Osteocyte (in vitro differentiated cells): ENCODE data around the gene USP7. TPM values are rescaled to one million over a fixed set of nuclear protein-coding genes. Genes with fewer than 3 reads are reported as not detected.

Source experiments
- DNase-seq: peaks from one replicate; pipeline ENCODE4 v3.0.0; 2021; ENCODE audit warnings: mixed read lengths; ENCODE audit not compliant: unreplicated experiment; ENCODE audit errors: extremely low spot score
- H3K27ac Mint-ChIP-seq: one replicate; pipeline ENCODE4 v1.8.0; 2021; ENCODE audit warnings: mild to moderate bottlenecking, mixed read lengths; ENCODE audit not compliant: unreplicated experiment
- H3K27me3 Mint-ChIP-seq: one replicate; pipeline ENCODE4 v1.8.0; 2021; ENCODE audit warnings: mixed read lengths; ENCODE audit not compliant: unreplicated experiment
- H3K36me3 Mint-ChIP-seq: one replicate; pipeline ENCODE4 v1.8.0; 2021; ENCODE audit warnings: mixed read lengths; ENCODE audit not compliant: unreplicated experiment
- H3K4me1 Mint-ChIP-seq: one replicate; pipeline ENCODE4 v1.8.0; 2021; ENCODE audit warnings: mixed read lengths; ENCODE audit not compliant: unreplicated experiment
- H3K4me3 Mint-ChIP-seq: one replicate; pipeline ENCODE4 v1.8.0; 2021; ENCODE audit warnings: mild to moderate bottlenecking, moderate library complexity, mixed read lengths; ENCODE audit not compliant: unreplicated experiment
- H3K9me3 Mint-ChIP-seq: one replicate; pipeline ENCODE4 v1.8.0; 2021; ENCODE audit warnings: mixed read lengths; ENCODE audit not compliant: unreplicated experiment
- CTCF ChIP-seq: fragments of 200-600 bp; sonication (generic); IDR thresholded peaks from 2 replicates; pipeline ENCODE4 v1.5.0; 2021; ENCODE audit warnings: antibody characterized with exemption, mild to moderate bottlenecking, moderate library complexity
- total RNA-seq: library from RNA; stranded (reverse); gene quantifications from 2 replicates; pipeline ENCODE4 v1.2.1, GENCODE V29; 2021

The USP7 gene
- total RNA-seq, 1 donor from 2014 or later = 88.2 TPM

- Mint-ChIP-seq H3K9me3 (no peaks in the 10 kb centered on the region), H3K27ac (no peak overlapping the region), H3K4me1 (peaks cover 9% of the 10 kb centered on the region), H3K4me3 (no peak overlapping the region), H3K36me3 (no peaks in the 10 kb centered on the region), H3K27me3 (no peaks in the 10 kb centered on the region)
- no peak for TF ChIP-seq CTCF
- no peak for DNase-seq
Observed at GRCh38 chr16:8966817-8967131, 3.1 kb upstream of the USP7 start.

- no peaks in the 10 kb centered on the region for H3K9me3 Mint-ChIP-seq
- peak overlapping the region; percentile 60 for H3K4me3 Mint-ChIP-seq
- no peak for DNase-seq
- H3K27me3 Mint-ChIP-seq = no peaks in the 10 kb centered on the region
- no peaks in the 10 kb centered on the region for H3K36me3 Mint-ChIP-seq
- H3K27ac Mint-ChIP-seq = no peak overlapping the region
- H3K4me1 Mint-ChIP-seq = peaks cover 29% of the 10 kb centered on the region
- TF ChIP-seq CTCF = no peak
Observed at GRCh38 chr16:8964462-8964861, 756 bp upstream of the USP7 start.

GRCh38 chr16:8963010-8963820 is 491 bp downstream of the USP7 start:
- H3K9me3 Mint-ChIP-seq = no peaks in the 10 kb centered on the region
- no peaks in the 10 kb centered on the region for H3K27me3 Mint-ChIP-seq
- H3K4me1 Mint-ChIP-seq = peaks cover 42% of the 10 kb centered on the region
- H3K27ac Mint-ChIP-seq = no peak overlapping the region
- H3K4me3 Mint-ChIP-seq = peak overlapping the region; percentile 50
- no peak for DNase-seq
- no peaks in the 10 kb centered on the region for H3K36me3 Mint-ChIP-seq
- TF ChIP-seq CTCF = no peak

GRCh38 chr16:8962393-8963009 is 1.2 kb downstream of the USP7 start:
- peak overlapping the region; percentile 65 for H3K27ac Mint-ChIP-seq
- H3K36me3 Mint-ChIP-seq = no peaks in the 10 kb centered on the region
- no peak for DNase-seq
- H3K4me1 Mint-ChIP-seq = peaks cover 49% of the 10 kb centered on the region
- H3K27me3 Mint-ChIP-seq = no peaks in the 10 kb centered on the region
- no peaks in the 10 kb centered on the region for H3K9me3 Mint-ChIP-seq
- no peak for TF ChIP-seq CTCF
- peak overlapping the region; percentile 85 for H3K4me3 Mint-ChIP-seq

GRCh38 chr16:8961811-8962390 is 1.8 kb downstream of the USP7 start:
- Mint-ChIP-seq H3K4me3 (peak overlapping the region; percentile 85), H3K36me3 (no peaks in the 10 kb centered on the region), H3K27ac (peak overlapping the region; percentile 65), H3K9me3 (no peaks in the 10 kb centered on the region), H3K27me3 (no peaks in the 10 kb centered on the region), H3K4me1 (peaks cover 52% of the 10 kb centered on the region)
- TF ChIP-seq CTCF = no peak
- DNase-seq = no peak
